ENCODE results near the gene CCDC178. TPM values are rescaled to one million over a fixed set of nuclear protein-coding genes. Genes with fewer than 3 reads are reported as not detected.

CCDC178 gene
- total RNA-seq, result not detected

- H3K9me3 Mint-ChIP-seq, result no peaks in the 10 kb centered on the region
- no peak within 1 kb of the TSS for H3K27ac Mint-ChIP-seq
- H3K27me3 Mint-ChIP-seq, result peaks cover 10% of the 10 kb centered on the region
- no peaks in the 10 kb centered on the region for H3K4me1 Mint-ChIP-seq
- no peak within 1 kb of the TSS for H3K4me3 Mint-ChIP-seq
- ChIA-PET CTCF (no interaction called here), POLR2A (no interaction called here)
- DNase-seq, result no peak
- H3K36me3 Mint-ChIP-seq (ENCODE audit: low read depth), result no peaks in the 10 kb centered on the region
Measured at GRCh38 chr18:33440060-33441043, at the start of gene CCDC178. Gene CCDC178 (minus strand): TSS chr18:33440721. CDS start chr18:33412088, 28,633 bp downstream.

- Mint-ChIP-seq H3K36me3 (ENCODE audit: low read depth) (no peaks in the 10 kb centered on the region), H3K9me3 (peaks cover 9% of the 10 kb centered on the region), H3K27ac (no peak overlapping the region), H3K27me3 (no peaks in the 10 kb centered on the region), H3K4me1 (no peaks in the 10 kb centered on the region), H3K4me3 (no peak overlapping the region)
- DNase-seq, result no peak
- ChIA-PET POLR2A (no interaction called here), CTCF (no interaction called here)
Measured at GRCh38 chr18:33483908-33484307, 43.4 kb upstream of the CCDC178 start.

GRCh38 chr18:33472509-33472908 lies 32.0 kb upstream of the CCDC178 start:
- CTCF ChIA-PET, result no interaction called here
- Mint-ChIP-seq H3K9me3 (no peaks in the 10 kb centered on the region), H3K4me3 (no peak overlapping the region), H3K4me1 (no peaks in the 10 kb centered on the region), H3K36me3 (ENCODE audit: low read depth) (no peaks in the 10 kb centered on the region), H3K27ac (no peak overlapping the region), H3K27me3 (no peaks in the 10 kb centered on the region)
- POLR2A ChIA-PET, result no interaction called here
- no peak for DNase-seq

GRCh38 chr18:33470216-33470615 lies 29.7 kb upstream of the CCDC178 start:
- Mint-ChIP-seq H3K4me3 (no peak overlapping the region), H3K36me3 (ENCODE audit: low read depth) (no peaks in the 10 kb centered on the region), H3K9me3 (peaks cover 3% of the 10 kb centered on the region), H3K27me3 (no peaks in the 10 kb centered on the region), H3K4me1 (no peaks in the 10 kb centered on the region), H3K27ac (no peak overlapping the region)
- DNase-seq, result no peak
- CTCF ChIA-PET, result no interaction called here
- POLR2A ChIA-PET, result no interaction called here

- H3K4me1 Mint-ChIP-seq, result no peaks in the 10 kb centered on the region
- CTCF ChIA-PET, result no interaction called here
Measured at GRCh38 chr18:33469699-33470098, 29.2 kb upstream of the CCDC178 start.

GRCh38 chr18:33467531-33467930 lies 27.0 kb upstream of the CCDC178 start:
- no peaks in the 10 kb centered on the region for H3K4me1 Mint-ChIP-seq
- H3K4me3 Mint-ChIP-seq, result no peak overlapping the region
- no peak for DNase-seq
- CTCF ChIA-PET, result no interaction called here
- H3K27ac Mint-ChIP-seq, result no peak overlapping the region
- no peaks in the 10 kb centered on the region for H3K36me3 Mint-ChIP-seq (ENCODE audit: low read depth)
- POLR2A ChIA-PET, result no interaction called here
- H3K9me3 Mint-ChIP-seq, result peaks cover 5% of the 10 kb centered on the region
- no peaks in the 10 kb centered on the region for H3K27me3 Mint-ChIP-seq

More at GRCh38 chr18:33469699-33470098, 29.2 kb upstream of the CCDC178 start:
- no peak overlapping the region for H3K27ac Mint-ChIP-seq
- no peak overlapping the region for H3K4me3 Mint-ChIP-seq
- H3K36me3 Mint-ChIP-seq (ENCODE audit: low read depth), result no peaks in the 10 kb centered on the region
- no peaks in the 10 kb centered on the region for H3K27me3 Mint-ChIP-seq
- POLR2A ChIA-PET, result no interaction called here
- H3K9me3 Mint-ChIP-seq, result peaks cover 5% of the 10 kb centered on the region
- DNase-seq, result no peak

GRCh38 chr18:33466822-33467221 lies 26.3 kb upstream of the CCDC178 start:
- CTCF ChIA-PET, result no interaction called here
- Mint-ChIP-seq H3K4me1 (no peaks in the 10 kb centered on the region), H3K9me3 (peaks cover 5% of the 10 kb centered on the region), H3K36me3 (ENCODE audit: low read depth) (no peaks in the 10 kb centered on the region), H3K4me3 (no peak overlapping the region), H3K27ac (no peak overlapping the region), H3K27me3 (no peaks in the 10 kb centered on the region)
- POLR2A ChIA-PET, result no interaction called here
- no peak for DNase-seq

GRCh38 chr18:33460681-33461080 lies 20.2 kb upstream of the CCDC178 start:
- POLR2A ChIA-PET, result no interaction called here
- H3K9me3 Mint-ChIP-seq, result peaks cover 10% of the 10 kb centered on the region
- no peak for DNase-seq
- H3K4me3 Mint-ChIP-seq, result no peak overlapping the region
- no peaks in the 10 kb centered on the region for H3K36me3 Mint-ChIP-seq (ENCODE audit: low read depth)
- CTCF ChIA-PET, result no interaction called here
- H3K27me3 Mint-ChIP-seq, result no peaks in the 10 kb centered on the region
- no peak overlapping the region for H3K27ac Mint-ChIP-seq
- no peaks in the 10 kb centered on the region for H3K4me1 Mint-ChIP-seq

- H3K4me3 Mint-ChIP-seq, result no peak overlapping the region
- H3K27ac Mint-ChIP-seq, result no peak overlapping the region
- DNase-seq, result no peak
- no peaks in the 10 kb centered on the region for H3K36me3 Mint-ChIP-seq (ENCODE audit: low read depth)
- peaks cover 10% of the 10 kb centered on the region for H3K9me3 Mint-ChIP-seq
- no peaks in the 10 kb centered on the region for H3K4me1 Mint-ChIP-seq
- CTCF ChIA-PET, result no interaction called here
- POLR2A ChIA-PET, result no interaction called here
- no peaks in the 10 kb centered on the region for H3K27me3 Mint-ChIP-seq
Measured at GRCh38 chr18:33459612-33460011, 19.1 kb upstream of the CCDC178 start.

GRCh38 chr18:33446604-33447003 lies 6.1 kb upstream of the CCDC178 start:
- no peaks in the 10 kb centered on the region for H3K36me3 Mint-ChIP-seq (ENCODE audit: low read depth)
- H3K4me3 Mint-ChIP-seq, result no peak overlapping the region
- POLR2A ChIA-PET, result no interaction called here
- no peaks in the 10 kb centered on the region for H3K4me1 Mint-ChIP-seq
- no peak overlapping the region for H3K27ac Mint-ChIP-seq
- no peaks in the 10 kb centered on the region for H3K27me3 Mint-ChIP-seq
- H3K9me3 Mint-ChIP-seq, result no peaks in the 10 kb centered on the region
- CTCF ChIA-PET, result no interaction called here
- no peak for DNase-seq

- POLR2A ChIA-PET, result no interaction called here
- H3K9me3 Mint-ChIP-seq, result no peaks in the 10 kb centered on the region
- no peak for DNase-seq
- peaks cover 6% of the 10 kb centered on the region for H3K27me3 Mint-ChIP-seq
- H3K27ac Mint-ChIP-seq, result no peak overlapping the region
- no peak overlapping the region for H3K4me3 Mint-ChIP-seq
- H3K36me3 Mint-ChIP-seq (ENCODE audit: low read depth), result no peaks in the 10 kb centered on the region
- CTCF ChIA-PET, result no interaction called here
- no peaks in the 10 kb centered on the region for H3K4me1 Mint-ChIP-seq
Measured at GRCh38 chr18:33444709-33445108, 4.2 kb upstream of the CCDC178 start.

- Mint-ChIP-seq H3K36me3 (ENCODE audit: low read depth) (no peaks in the 10 kb centered on the region), H3K4me1 (no peaks in the 10 kb centered on the region), H3K27ac (no peak overlapping the region), H3K4me3 (no peak overlapping the region), H3K27me3 (no peaks in the 10 kb centered on the region), H3K9me3 (no peaks in the 10 kb centered on the region)
- ChIA-PET POLR2A (no interaction called here), CTCF (no interaction called here)
- DNase-seq, result no peak
Measured at GRCh38 chr18:33432857-33433256, 7.7 kb downstream of the CCDC178 start.

- Mint-ChIP-seq H3K27me3 (no peaks in the 10 kb centered on the region), H3K4me1 (no peaks in the 10 kb centered on the region), H3K36me3 (ENCODE audit: low read depth) (no peaks in the 10 kb centered on the region), H3K27ac (no peak overlapping the region), H3K9me3 (peaks cover 3% of the 10 kb centered on the region), H3K4me3 (no peak overlapping the region)
- DNase-seq, result no peak
- ChIA-PET POLR2A (no interaction called here), CTCF (no interaction called here)
Measured at GRCh38 chr18:33427549-33427948, 13.0 kb downstream of the CCDC178 start.

- no peak for DNase-seq
- no peak overlapping the region for H3K4me3 Mint-ChIP-seq
- H3K4me1 Mint-ChIP-seq, result no peaks in the 10 kb centered on the region
- H3K27ac Mint-ChIP-seq, result no peak overlapping the region
- H3K27me3 Mint-ChIP-seq, result no peaks in the 10 kb centered on the region
- no peaks in the 10 kb centered on the region for H3K36me3 Mint-ChIP-seq (ENCODE audit: low read depth)
- ChIA-PET CTCF (no interaction called here), POLR2A (interaction anchor here (0.5 kb wide), 1 partner anchor 239 kb away, joined by 3 read pairs; no protein-coding TSS in a partner anchor)
- H3K9me3 Mint-ChIP-seq, result peaks cover 6% of the 10 kb centered on the region
Measured at GRCh38 chr18:33424266-33424946, 16.1 kb downstream of the CCDC178 start.
